GM23338 (cell line): ENCODE results near the gene KCNJ6. TPM values are rescaled to one million over a fixed set of nuclear protein-coding genes. Genes with fewer than 3 reads are reported as not detected.

Source experiments
- ATAC-seq: fragments of 200-7000 bp; cut with Tn5 transposase; 3 replicates; pipeline ENCODE4 v1.9.1; 2020
- DNase-seq: peaks from one replicate; pipeline ENCODE4 v3.0.0-alpha.2; 2015; ENCODE audit warnings: low spot score
- H2AFZ ChIP-seq: fragments of 200-600 bp; sonication (generic); 2 replicates; pipeline ENCODE4 v1.8.0; 2016; ENCODE audit warnings: antibody characterized with exemption, mild to moderate bottlenecking, moderate library complexity
- H3F3A ChIP-seq: fragments of 200-600 bp; sonication (generic); replicated peaks from 2 replicates; pipeline ENCODE4 v1.8.0; 2017; ENCODE audit warnings: antibody characterized with exemption, mixed run types, low read depth
- H3K27ac ChIP-seq: fragments of 200-600 bp; sonication (generic); 2 replicates; pipeline ENCODE4 v1.6.1; 2016; ENCODE audit warnings: low read depth
- H3K27me3 ChIP-seq: fragments of 200-600 bp; sonication (generic); 2 replicates; pipeline ENCODE4 v1.8.0; 2016; ENCODE audit warnings: mild to moderate bottlenecking, mixed run types, moderate library complexity; ENCODE audit not compliant: insufficient read depth
- H3K36me3 ChIP-seq: fragments of 200-600 bp; sonication (generic); 2 replicates; pipeline ENCODE4 v1.8.0; 2016; ENCODE audit warnings: mild to moderate bottlenecking; ENCODE audit not compliant: insufficient read depth
- H3K4me1 ChIP-seq: fragments of 200-600 bp; sonication (generic); 2 replicates; pipeline ENCODE4 v1.8.0; 2016; ENCODE audit warnings: mild to moderate bottlenecking, moderate library complexity; ENCODE audit not compliant: insufficient read depth
- H3K4me2 ChIP-seq: fragments of 200-600 bp; sonication (generic); 2 replicates; pipeline ENCODE4 v1.7.1; 2017; ENCODE audit warnings: mixed run types
- H3K4me3 ChIP-seq: fragments of 200-600 bp; sonication (generic); 2 replicates; pipeline ENCODE4 v1.6.1; 2016; ENCODE audit warnings: mixed run types
- H3K79me2 ChIP-seq: fragments of 200-600 bp; sonication (generic); replicated peaks from 2 replicates; pipeline ENCODE4 v1.8.0; 2017; ENCODE audit warnings: mild to moderate bottlenecking; ENCODE audit not compliant: insufficient read depth
- H3K9me2 ChIP-seq: fragments of 200-600 bp; sonication (generic); 2 replicates; pipeline ENCODE4 v1.8.0; 2017; ENCODE audit not compliant: insufficient read depth
- H4K20me1 ChIP-seq: fragments of 200-600 bp; sonication (generic); replicated peaks from 2 replicates; pipeline ENCODE4 v1.8.0; 2017; ENCODE audit warnings: mild to moderate bottlenecking; ENCODE audit not compliant: insufficient read depth
- H3K27ac Mint-ChIP-seq: 2 replicates; pipeline ENCODE4 v1.8.0; 2020; ENCODE audit warnings: inconsistent platforms, mild to moderate bottlenecking, moderate library complexity, mixed read lengths
- H3K27me3 Mint-ChIP-seq: 3 replicates; pipeline ENCODE4 v1.8.0; 2022; ENCODE audit warnings: low read depth, mild to moderate bottlenecking, moderate library complexity, mixed read lengths, inconsistent platforms; ENCODE audit not compliant: insufficient read depth, poor library complexity
- H3K36me3 Mint-ChIP-seq: 3 replicates; pipeline ENCODE4 v1.8.0; 2021; ENCODE audit warnings: low read depth, mild to moderate bottlenecking, inconsistent platforms, moderate library complexity, mixed read lengths
- H3K4me1 Mint-ChIP-seq: 3 replicates; pipeline ENCODE4 v1.8.0; 2020; ENCODE audit warnings: mild to moderate bottlenecking, inconsistent platforms, mixed read lengths
- H3K4me3 Mint-ChIP-seq: 3 replicates; pipeline ENCODE4 v1.8.0; 2021; ENCODE audit warnings: moderate library complexity, mild to moderate bottlenecking, inconsistent platforms, mixed read lengths
- H3K9me3 Mint-ChIP-seq: 3 replicates; pipeline ENCODE4 v1.8.0; 2020; ENCODE audit warnings: moderate library complexity, mild to moderate bottlenecking, inconsistent platforms, mixed read lengths
- CREB1 ChIP-seq: fragments of 250-450 bp; sonication (Bioruptor Pico); IDR thresholded peaks from 2 replicates; pipeline ENCODE4 v1.5.0; 2020; ENCODE audit warnings: low read depth, mild to moderate bottlenecking, moderate library complexity
- CTCF ChIP-seq, 2 experiments: fragments of 200-600 bp in 1 of 2; sonication (generic) in 1 of 2; conservative IDR thresholded peaks; 2 replicates each; pipeline versions ENCODE4 v1.5.1 to v1.6.1; 2016 to 2017; ENCODE audit warnings: antibody characterized with exemption in 2 of 2, low read depth in 2 of 2, mild to moderate bottlenecking in 2 of 2, moderate library complexity in 1 of 2
- ETS1 ChIP-seq: IDR thresholded peaks from 2 replicates; pipeline ENCODE4 v1.6.1; 2016; ENCODE audit warnings: antibody characterized with exemption
- EZH2 ChIP-seq: fragments of 200-600 bp; sonication (generic); IDR thresholded peaks from one replicate; pipeline ENCODE4 v1.8.0; 2017; ENCODE audit warnings: antibody characterized with exemption, mild to moderate bottlenecking, low read depth; ENCODE audit not compliant: unreplicated experiment
- EZH2phosphoT487 ChIP-seq: fragments of 200-600 bp; sonication (generic); IDR thresholded peaks from one replicate; pipeline ENCODE4 v1.8.1; 2018; ENCODE audit warnings: antibody characterized with exemption; ENCODE audit not compliant: unreplicated experiment
- JUNB ChIP-seq: IDR thresholded peaks from one replicate; pipeline ENCODE4 v1.6.1; 2016; ENCODE audit warnings: antibody characterized with exemption; ENCODE audit not compliant: unreplicated experiment
- NANOG ChIP-seq: IDR thresholded peaks from 2 replicates; pipeline ENCODE4 v1.6.1; 2016; ENCODE audit warnings: antibody characterized with exemption, borderline replicate concordance
- POLR2AphosphoS5 ChIP-seq: IDR thresholded peaks from 2 replicates; pipeline ENCODE4 v1.6.1; 2016; ENCODE audit warnings: antibody characterized with exemption, low read depth
- REST ChIP-seq: IDR thresholded peaks from one replicate; pipeline ENCODE4 v1.6.1; 2018; ENCODE audit warnings: antibody characterized with exemption; ENCODE audit not compliant: unreplicated experiment
- STAT1 ChIP-seq: IDR thresholded peaks from one replicate; pipeline ENCODE4 v1.6.1; 2016; ENCODE audit warnings: antibody characterized with exemption; ENCODE audit not compliant: unreplicated experiment
- ZNF114 ChIP-seq: fragments of 250-450 bp; sonication (Bioruptor Pico); IDR thresholded peaks from 2 replicates; pipeline ENCODE4 v1.5.0; 2020; ENCODE audit warnings: mild to moderate bottlenecking, moderate library complexity
- ZNF331 ChIP-seq: fragments of 250-450 bp; sonication (Bioruptor Pico); IDR thresholded peaks from 2 replicates; pipeline ENCODE4 v1.5.0; 2020; ENCODE audit warnings: low read depth, mild to moderate bottlenecking, moderate library complexity
- ZNF462 ChIP-seq: fragments of 250-450 bp; sonication (Bioruptor Pico); IDR thresholded peaks from 2 replicates; pipeline ENCODE4 v1.5.0; 2020; ENCODE audit warnings: mild to moderate bottlenecking, moderate library complexity
- polyA plus RNA-seq: library from polyadenylated mRNA; unstranded; fragments of >200 nt; fragmentation: Nextera tagmentation; extraction: Ambion mirVana; gene quantifications from 2 replicates; pipeline ENCODE4 v1.2.1, GENCODE V29; 2016
- total RNA-seq: library from RNA; depleted of rRNA; stranded (reverse); fragments of >200 nt; shearing (Covaris generic); gene quantifications from 2 replicates; pipeline ENCODE4 v1.2.3, GENCODE V29; 2014

Gene KCNJ6
- total and polyA plus RNA-seq, 2 experiments from 2014 or later = 0.48 to 0.52 TPM

- Histone ChIP-seq H3K9me2 (peaks cover 15% of the 10 kb centered on the region; the same call in 1 of the 2 replicates), H3K36me3 (no peaks in the 10 kb centered on the region; the same call in 1 of the 2 replicates), H4K20me1 (no peaks in the 10 kb centered on the region), H3K4me2 (no peak overlapping the region), H3K79me2 (no peaks in the 10 kb centered on the region), H3F3A (no peaks in the 10 kb centered on the region), H2AFZ (no peak overlapping the region), H3K4me1 (no peaks in the 10 kb centered on the region), H3K27me3 (no peaks in the 10 kb centered on the region), H3K27ac (no peak overlapping the region), H3K4me3 (no peak overlapping the region)
- Mint-ChIP-seq H3K27ac (no peak overlapping the region), H3K9me3 (peaks cover 6% of the 10 kb centered on the region; the same call in 1 of the 3 replicates), H3K4me1 (no peaks in the 10 kb centered on the region), H3K4me3 (no peak overlapping the region), H3K36me3 (no peaks in the 10 kb centered on the region), H3K27me3 (peaks cover 4% of the 10 kb centered on the region)
- no peak for ATAC-seq
- no peak for TF ChIP-seq EZH2phosphoT487
- TF ChIP-seq CREB1 (CRISPR knock-in tag) = no peak
- TF ChIP-seq ZNF462 (CRISPR knock-in tag) = no peak
- no peak for TF ChIP-seq NANOG
- no peak for TF ChIP-seq ZNF114
- no peak for TF ChIP-seq ETS1
- TF ChIP-seq STAT1 = no peak
- TF ChIP-seq ZNF331 (CRISPR knock-in tag) = no peak
- TF ChIP-seq CTCF (conservative IDR thresholded peaks at IDR 0.05; ENCODE audit: low read depth in 2 of 2) = no peak
- no peak for TF ChIP-seq REST
- no peak for TF ChIP-seq POLR2AphosphoS5
- TF ChIP-seq EZH2 = no peak
- TF ChIP-seq JUNB = no peak
- no peak for DNase-seq
Observed at GRCh38 chr21:37744551-37744950, 171.7 kb downstream of the KCNJ6 start.
